Keratinocyte (primary cell): ENCODE data around the gene FAAP20. TPM values are rescaled to one million over a fixed set of nuclear protein-coding genes. Genes with fewer than 3 reads are reported as not detected.

Experiments
- DNase-seq: peaks from one replicate; pipeline ENCODE4 v3.0.0-alpha.2; 2011; ENCODE audit warnings: low read depth, missing footprints, low spot score
- FAIRE-seq: peaks from 2 replicates; lab custom pipeline; 2011; peaks lifted over from hg19 to GRCh38; lab: Jason Lieb, UNC
- H2AFZ ChIP-seq: 2 replicates; pipeline ENCODE4 v1.6.0; 2012; ENCODE audit warnings: low read length, control low read depth, inconsistent platforms; ENCODE audit not compliant: control insufficient read depth
- H3K27ac ChIP-seq: 2 replicates; pipeline ENCODE4 v1.5.1; 2011; ENCODE audit warnings: low read length; ENCODE audit not compliant: control insufficient read depth, insufficient read depth
- H3K27me3 ChIP-seq: 3 replicates; pipeline ENCODE4 v1.6.0; 2011; ENCODE audit warnings: low read length; ENCODE audit not compliant: control insufficient read depth, insufficient read depth; ENCODE audit errors: extremely low read depth
- H3K36me3 ChIP-seq, 2 experiments: 2 replicates in 1 of 2; 3 replicates in 1 of 2; pipeline ENCODE4 v1.5.1; 2011; ENCODE audit warnings: low read length in 2 of 2, mild to moderate bottlenecking in 1 of 2; ENCODE audit not compliant: control insufficient read depth in 2 of 2, insufficient read depth in 2 of 2; ENCODE audit errors: extremely low read depth in 1 of 2
- H3K4me1 ChIP-seq: 3 replicates; pipeline ENCODE4 v1.5.1; 2011; ENCODE audit warnings: low read length; ENCODE audit not compliant: control insufficient read depth, insufficient read depth; ENCODE audit errors: extremely low read depth
- H3K4me2 ChIP-seq: 3 replicates; pipeline ENCODE4 v1.6.0; 2011; ENCODE audit warnings: low read depth, low read length; ENCODE audit not compliant: control insufficient read depth, insufficient read depth; ENCODE audit errors: extremely low read depth
- H3K4me3 ChIP-seq, 3 experiments: fragments of 200-600 bp in 1 of 3; sonication (generic) in 1 of 3; 2 replicates in 2 of 3; 3 replicates in 1 of 3; pipeline ENCODE4 v1.5.1; 2011 to 2016; ENCODE audit warnings: low read length in 3 of 3, mild to moderate bottlenecking in 3 of 3, control low read depth in 2 of 3, inconsistent platforms in 1 of 3, low read depth in 1 of 3, mixed read lengths in 1 of 3, mixed run types in 1 of 3, moderate library complexity in 1 of 3; ENCODE audit not compliant: control insufficient read depth in 2 of 3, insufficient read depth in 2 of 3; ENCODE audit errors: extremely low read depth in 1 of 3
- H3K79me2 ChIP-seq: 2 replicates; pipeline ENCODE4 v1.6.0; 2012; ENCODE audit warnings: low read length; ENCODE audit not compliant: control insufficient read depth, insufficient read depth
- H3K9ac ChIP-seq: 3 replicates; pipeline ENCODE4 v1.6.0; 2011; ENCODE audit warnings: low read length; ENCODE audit not compliant: control insufficient read depth, insufficient read depth; ENCODE audit errors: extremely low read depth
- H3K9me1 ChIP-seq: 3 replicates; pipeline ENCODE4 v1.6.0; 2011; ENCODE audit warnings: low read length; ENCODE audit not compliant: control insufficient read depth, insufficient read depth; ENCODE audit errors: extremely low read depth
- H3K9me3 ChIP-seq: 2 replicates; pipeline ENCODE4 v1.5.1; 2012; ENCODE audit warnings: low read depth, low read length; ENCODE audit not compliant: control insufficient read depth
- H4K20me1 ChIP-seq: 3 replicates; pipeline ENCODE4 v1.6.0; 2011; ENCODE audit warnings: low read length; ENCODE audit not compliant: control insufficient read depth, insufficient read depth; ENCODE audit errors: extremely low read depth
- EZH2 ChIP-seq: IDR thresholded peaks from one replicate; pipeline ENCODE4 v1.6.1; 2012; ENCODE audit warnings: inconsistent platforms, mild to moderate bottlenecking, low read length, moderate library complexity
- dilution Hi-C: fragments of 300-500 bp; cut with MboI; formaldehyde crosslinking; loops from one replicate; pipeline ENCODE4 v1.7.0; 2020; ENCODE audit warnings: low sequenced_read_pairs; ENCODE audit not compliant: extremely low pct_ligation_motif_present
- polyA plus RNA-seq, 5 experiments: library from polyadenylated mRNA; depleted of rRNA in 3 of 5; stranded (reverse) in 3 of 5; stranded (forward) in 1 of 5; unstranded in 1 of 5; fragments of >200 nt; gene quantifications; 1 replicate in 1 of 5; 2 replicates in 3 of 5; 3 replicates in 1 of 5; pipeline versions ENCODE4 v1.2.1 to v1.2.3, GENCODE V29; 2011 to 2012; ENCODE audit warnings: missing spikeins in 2 of 5, low read depth in 1 of 5, low replicate concordance in 1 of 5
- TF ChIP-seq, protein P1 (sequence below), 3 experiments: IDR thresholded peaks in 1 of 3; conservative IDR thresholded peaks in 1 of 3; optimal IDR thresholded peaks in 1 of 3; 2 replicates in 2 of 3; 3 replicates in 1 of 3; pipeline versions ENCODE3 to v1.5.1; 2011; ENCODE audit warnings: low read length in 3 of 3, mild to moderate bottlenecking in 3 of 3, moderate library complexity in 2 of 3, control low read depth in 1 of 3, inconsistent platforms in 1 of 3; ENCODE audit not compliant: insufficient read depth in 2 of 3; ENCODE audit errors: extremely low read depth in 1 of 3

The FAAP20 gene
- polyA plus RNA-seq, 1 donor (not counting 4 experiments of a cell fraction or from before 2014, with no cell fraction given), result 7.3 TPM

DNA sequence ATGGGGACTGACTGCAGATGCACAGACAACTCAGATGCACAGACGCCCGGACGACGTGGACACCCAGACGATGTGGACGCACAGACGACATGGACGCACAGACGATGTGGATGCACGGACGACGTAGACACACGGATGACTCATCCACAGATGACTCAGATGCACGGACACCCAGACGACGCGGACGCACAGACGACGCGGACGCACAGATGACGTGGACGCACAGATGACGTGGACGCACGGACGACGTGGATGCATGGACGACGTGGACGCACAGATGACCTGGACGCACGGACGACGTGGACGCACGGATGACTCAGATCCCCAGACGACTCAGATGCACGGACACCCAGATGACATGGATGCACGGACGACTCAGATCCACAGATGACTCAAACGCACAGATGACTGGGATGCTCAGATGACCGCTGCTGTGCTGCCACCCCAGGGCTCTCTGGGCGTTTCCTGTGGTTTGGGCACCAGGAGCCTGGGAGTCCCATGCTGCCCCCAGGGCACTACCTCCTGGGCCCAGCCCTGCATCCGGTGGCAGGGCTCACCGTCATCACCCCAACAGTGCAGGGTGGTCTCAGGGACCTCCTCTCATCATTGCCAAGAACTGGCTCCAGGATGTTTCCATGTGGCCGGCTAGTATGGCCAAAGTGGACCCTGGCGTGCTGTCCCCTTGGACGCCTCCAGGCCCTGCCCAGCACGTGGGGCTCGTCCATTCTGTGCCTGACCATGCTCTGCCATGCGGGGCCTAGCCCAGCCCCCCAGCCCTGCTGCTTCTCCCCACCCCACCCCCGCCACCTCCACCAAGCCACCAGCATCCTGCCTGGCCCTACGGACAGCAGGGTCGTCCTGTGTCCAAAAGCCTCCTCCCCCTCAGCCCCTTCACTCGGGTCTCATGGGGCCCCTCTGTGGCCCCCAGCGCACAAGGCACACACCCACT, 14.0 kb downstream of the FAAP20 start:
- H3K27ac ChIP-seq, result no peak overlapping the region
- dilution Hi-C loops, result no loop called here
- FAIRE-seq, result no peak
- no peaks in the 10 kb centered on the region for H3K9me3 ChIP-seq
- no peak overlapping the region for H3K4me2 ChIP-seq
- H3K27me3 ChIP-seq, result no peaks in the 10 kb centered on the region
- DNase-seq, result no peak
- no peaks in the 10 kb centered on the region for H4K20me1 ChIP-seq
- TF ChIP-seq, protein P1, sequence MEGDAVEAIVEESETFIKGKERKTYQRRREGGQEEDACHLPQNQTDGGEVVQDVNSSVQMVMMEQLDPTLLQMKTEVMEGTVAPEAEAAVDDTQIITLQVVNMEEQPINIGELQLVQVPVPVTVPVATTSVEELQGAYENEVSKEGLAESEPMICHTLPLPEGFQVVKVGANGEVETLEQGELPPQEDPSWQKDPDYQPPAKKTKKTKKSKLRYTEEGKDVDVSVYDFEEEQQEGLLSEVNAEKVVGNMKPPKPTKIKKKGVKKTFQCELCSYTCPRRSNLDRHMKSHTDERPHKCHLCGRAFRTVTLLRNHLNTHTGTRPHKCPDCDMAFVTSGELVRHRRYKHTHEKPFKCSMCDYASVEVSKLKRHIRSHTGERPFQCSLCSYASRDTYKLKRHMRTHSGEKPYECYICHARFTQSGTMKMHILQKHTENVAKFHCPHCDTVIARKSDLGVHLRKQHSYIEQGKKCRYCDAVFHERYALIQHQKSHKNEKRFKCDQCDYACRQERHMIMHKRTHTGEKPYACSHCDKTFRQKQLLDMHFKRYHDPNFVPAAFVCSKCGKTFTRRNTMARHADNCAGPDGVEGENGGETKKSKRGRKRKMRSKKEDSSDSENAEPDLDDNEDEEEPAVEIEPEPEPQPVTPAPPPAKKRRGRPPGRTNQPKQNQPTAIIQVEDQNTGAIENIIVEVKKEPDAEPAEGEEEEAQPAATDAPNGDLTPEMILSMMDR (optimal IDR thresholded peaks at IDR 0.05 in 1 of 3, IDR thresholded peaks at IDR 0.05 in 1 of 3, conservative IDR thresholded peaks at IDR 0.05 in 1 of 3; ENCODE audit: extremely low read depth in 1 of 3, insufficient read depth in 2 of 3, low read length in 3 of 3), result no peak
- TF ChIP-seq EZH2, result no peak
- no peak overlapping the region for H3K9ac ChIP-seq
- no peak overlapping the region for H3K4me3 ChIP-seq
- peaks cover 12 to 17% of the 10 kb centered on the region in 2 experiments for H3K36me3 ChIP-seq
- H3K9me1 ChIP-seq, result no peaks in the 10 kb centered on the region
- no peak overlapping the region for H2AFZ ChIP-seq
- H3K4me1 ChIP-seq, result no peaks in the 10 kb centered on the region
- no peaks in the 10 kb centered on the region for H3K79me2 ChIP-seq

DNA sequence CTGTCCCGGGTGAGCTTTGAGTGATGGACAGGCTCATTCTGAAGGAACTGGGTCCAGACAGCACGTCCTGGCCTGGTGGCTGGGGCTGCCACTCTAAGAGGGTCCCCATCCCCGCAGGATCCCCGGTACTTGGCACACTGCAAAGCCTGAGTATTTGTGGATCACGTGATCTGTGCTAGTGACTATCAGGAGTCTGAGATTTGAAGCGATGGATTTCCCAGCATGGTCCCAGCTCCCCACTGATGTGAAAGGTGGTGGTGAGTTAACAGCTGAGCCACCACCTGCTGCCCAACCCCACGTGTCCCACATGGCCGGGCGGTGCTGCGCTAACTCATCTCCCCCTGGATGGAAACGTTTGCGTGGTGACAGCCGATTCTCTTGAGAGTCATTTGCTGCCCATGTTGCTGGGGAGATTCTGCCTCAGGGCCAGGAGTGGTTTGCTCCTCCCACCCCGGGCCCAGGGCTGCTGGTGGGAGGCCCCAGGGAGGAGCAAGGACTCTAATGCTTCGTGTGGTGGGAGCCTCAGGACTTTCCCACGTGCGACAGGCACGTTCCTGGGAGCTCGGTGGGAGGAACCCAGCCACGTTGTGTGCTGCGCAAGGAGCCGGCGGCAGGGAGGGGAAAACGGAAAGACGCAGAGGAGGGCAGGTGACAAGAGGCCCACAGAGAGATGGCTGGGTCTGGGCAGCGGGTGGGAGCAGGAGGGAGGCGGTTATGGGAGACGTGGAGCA, 15.1 kb downstream of the FAAP20 start:
- H3K36me3 ChIP-seq, result peaks cover 12 to 15% of the 10 kb centered on the region in 2 experiments
- H3K4me1 ChIP-seq, result peaks cover 4% of the 10 kb centered on the region
- H4K20me1 ChIP-seq, result no peaks in the 10 kb centered on the region
- TF ChIP-seq, protein P1 (optimal IDR thresholded peaks at IDR 0.05 in 1 of 3, IDR thresholded peaks at IDR 0.05 in 1 of 3, conservative IDR thresholded peaks at IDR 0.05 in 1 of 3; ENCODE audit: extremely low read depth in 1 of 3, insufficient read depth in 2 of 3, low read length in 3 of 3), result no peak
- TF ChIP-seq EZH2, result no peak
- DNase-seq (no peak), FAIRE-seq (no peak)
- no peaks in the 10 kb centered on the region for H3K9me3 ChIP-seq
- no peaks in the 10 kb centered on the region for H3K27me3 ChIP-seq
- no peaks in the 10 kb centered on the region for H3K9me1 ChIP-seq
- no peaks in the 10 kb centered on the region for H3K79me2 ChIP-seq
- no peak overlapping the region for H3K4me3 ChIP-seq
- dilution Hi-C loops, result no loop called here
- H3K27ac ChIP-seq, result no peak overlapping the region
- H3K9ac ChIP-seq, result no peak overlapping the region
- no peak overlapping the region for H2AFZ ChIP-seq
- no peak overlapping the region for H3K4me2 ChIP-seq
